ENCODE results near the gene EVI5. TPM values are rescaled to one million over a fixed set of nuclear protein-coding genes. Genes with fewer than 3 reads are reported as not detected.

Gene EVI5
- total RNA-seq, 1 donor from 2014 or later = 33.0 TPM

- Mint-ChIP-seq H3K27ac (ENCODE audit: unreplicated experiment) (no peak overlapping the region), H3K4me3 (ENCODE audit: unreplicated experiment) (no peak overlapping the region), H3K27me3 (ENCODE audit: unreplicated experiment) (no peaks in the 10 kb centered on the region), H3K9me3 (ENCODE audit: unreplicated experiment) (no peaks in the 10 kb centered on the region), H3K4me1 (ENCODE audit: unreplicated experiment) (peaks cover 9% of the 10 kb centered on the region), H3K36me3 (ENCODE audit: low read depth, unreplicated experiment) (no peaks in the 10 kb centered on the region)
- DNase-seq (ENCODE audit: low spot score) = no peak
- TF ChIP-seq CTCF (IDR thresholded peaks at IDR 0.05; ENCODE audit: unreplicated experiment) = no peak
Measured at GRCh38 chr1:92708368-92708950, 76.4 kb downstream of the EVI5 start.

- H3K4me1 Mint-ChIP-seq (ENCODE audit: unreplicated experiment) = peaks cover 9% of the 10 kb centered on the region
- H3K36me3 Mint-ChIP-seq (ENCODE audit: low read depth, unreplicated experiment) = no peaks in the 10 kb centered on the region
- no peak overlapping the region for H3K4me3 Mint-ChIP-seq (ENCODE audit: unreplicated experiment)
- H3K27me3 Mint-ChIP-seq (ENCODE audit: unreplicated experiment) = no peaks in the 10 kb centered on the region
- no peak for TF ChIP-seq CTCF (IDR thresholded peaks at IDR 0.05; ENCODE audit: unreplicated experiment)
- no peaks in the 10 kb centered on the region for H3K9me3 Mint-ChIP-seq (ENCODE audit: unreplicated experiment)
- DNase-seq (ENCODE audit: low spot score) = no peak
- no peak overlapping the region for H3K27ac Mint-ChIP-seq (ENCODE audit: unreplicated experiment)
Measured at GRCh38 chr1:92707709-92708108, 77.2 kb downstream of the EVI5 start.

- Mint-ChIP-seq H3K4me1 (ENCODE audit: unreplicated experiment) (peaks cover 9% of the 10 kb centered on the region), H3K9me3 (ENCODE audit: unreplicated experiment) (no peaks in the 10 kb centered on the region), H3K27ac (ENCODE audit: unreplicated experiment) (no peak overlapping the region), H3K27me3 (ENCODE audit: unreplicated experiment) (no peaks in the 10 kb centered on the region), H3K4me3 (ENCODE audit: unreplicated experiment) (no peak overlapping the region), H3K36me3 (ENCODE audit: low read depth, unreplicated experiment) (no peaks in the 10 kb centered on the region)
- TF ChIP-seq CTCF (IDR thresholded peaks at IDR 0.05; ENCODE audit: unreplicated experiment) = no peak
- no peak for DNase-seq (ENCODE audit: low spot score)
Measured at GRCh38 chr1:92707292-92707691, 77.6 kb downstream of the EVI5 start.

- Mint-ChIP-seq H3K36me3 (ENCODE audit: low read depth, unreplicated experiment) (no peaks in the 10 kb centered on the region), H3K27me3 (ENCODE audit: unreplicated experiment) (no peaks in the 10 kb centered on the region), H3K27ac (ENCODE audit: unreplicated experiment) (no peak overlapping the region), H3K4me3 (ENCODE audit: unreplicated experiment) (no peak overlapping the region), H3K9me3 (ENCODE audit: unreplicated experiment) (no peaks in the 10 kb centered on the region), H3K4me1 (ENCODE audit: unreplicated experiment) (peaks cover 5% of the 10 kb centered on the region)
- no peak for TF ChIP-seq CTCF (IDR thresholded peaks at IDR 0.05; ENCODE audit: unreplicated experiment)
- DNase-seq (ENCODE audit: low spot score) = no peak
Measured at GRCh38 chr1:92705446-92705845, 79.5 kb downstream of the EVI5 start.

- Mint-ChIP-seq H3K9me3 (ENCODE audit: unreplicated experiment) (no peaks in the 10 kb centered on the region), H3K27ac (ENCODE audit: unreplicated experiment) (no peak overlapping the region), H3K4me1 (ENCODE audit: unreplicated experiment) (peaks cover 5% of the 10 kb centered on the region), H3K4me3 (ENCODE audit: unreplicated experiment) (no peak overlapping the region), H3K36me3 (ENCODE audit: low read depth, unreplicated experiment) (no peaks in the 10 kb centered on the region), H3K27me3 (ENCODE audit: unreplicated experiment) (no peaks in the 10 kb centered on the region)
- no peak for TF ChIP-seq CTCF (IDR thresholded peaks at IDR 0.05; ENCODE audit: unreplicated experiment)
- DNase-seq (ENCODE audit: low spot score) = no peak
Measured at GRCh38 chr1:92701147-92701546, 83.8 kb downstream of the EVI5 start.
